ENCODE data around the gene SYN1. TPM values are rescaled to one million over a fixed set of nuclear protein-coding genes. Genes with fewer than 3 reads are reported as not detected.

Gene SYN1
- total RNA-seq, 4 donors from 2014 or later = 0.31 TPM; not detected in 3

DNA sequence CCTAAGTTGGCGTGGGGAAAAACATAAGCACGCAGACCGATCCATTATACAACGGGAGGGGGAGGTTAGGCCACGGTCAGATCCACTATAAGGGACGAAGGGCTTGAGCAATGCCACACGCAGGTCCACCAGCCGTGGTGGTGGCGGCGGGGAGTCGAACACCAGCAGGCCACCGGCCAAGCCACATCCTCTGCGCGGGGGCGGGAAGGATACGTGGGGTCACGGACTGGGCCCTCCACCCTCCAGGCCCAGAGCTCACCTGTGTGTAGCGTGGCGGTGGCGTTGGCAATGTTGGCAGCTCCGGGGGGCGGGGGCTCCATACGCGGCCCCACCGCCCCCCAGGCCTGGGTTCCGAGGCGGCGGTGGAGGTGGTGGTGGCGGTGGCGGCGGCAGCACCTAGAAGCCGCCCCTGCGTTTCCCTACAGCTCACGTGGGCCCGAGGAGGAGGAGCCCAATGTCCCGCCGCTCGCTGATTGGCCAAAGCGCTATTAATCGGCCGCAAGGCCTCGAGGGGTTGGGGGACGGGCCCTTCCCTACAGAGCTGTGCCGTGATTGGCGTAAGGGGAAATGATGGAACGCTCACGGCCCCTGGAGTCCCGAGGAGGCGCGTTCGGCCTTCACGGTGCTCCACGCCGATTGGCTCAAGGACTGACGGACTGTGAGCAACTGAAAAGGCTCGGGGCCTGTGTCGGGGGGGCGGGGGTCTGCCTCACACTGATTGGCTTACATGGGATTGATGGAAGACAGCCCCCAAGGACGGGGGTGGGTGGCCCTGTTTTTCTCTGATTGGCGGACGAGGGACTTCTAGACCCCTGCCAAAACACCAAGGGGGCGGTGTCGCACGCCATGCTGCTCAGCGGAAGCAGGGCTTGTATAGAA is 30.7 kb upstream of the SYN1 start, which contains the start of gene ELK1:
ELK1 (minus strand) TSS at position 400 of the 879 bp plus-strand sequence. CDS start 9,122 bp downstream, outside the sequence.
- TF ChIP-seq POLR2A (IDR thresholded peaks at IDR 0.05) = peak in 3 of 4 donors; percentile 19 to 66 (median 19)
- TF ChIP-seq, protein P1, sequence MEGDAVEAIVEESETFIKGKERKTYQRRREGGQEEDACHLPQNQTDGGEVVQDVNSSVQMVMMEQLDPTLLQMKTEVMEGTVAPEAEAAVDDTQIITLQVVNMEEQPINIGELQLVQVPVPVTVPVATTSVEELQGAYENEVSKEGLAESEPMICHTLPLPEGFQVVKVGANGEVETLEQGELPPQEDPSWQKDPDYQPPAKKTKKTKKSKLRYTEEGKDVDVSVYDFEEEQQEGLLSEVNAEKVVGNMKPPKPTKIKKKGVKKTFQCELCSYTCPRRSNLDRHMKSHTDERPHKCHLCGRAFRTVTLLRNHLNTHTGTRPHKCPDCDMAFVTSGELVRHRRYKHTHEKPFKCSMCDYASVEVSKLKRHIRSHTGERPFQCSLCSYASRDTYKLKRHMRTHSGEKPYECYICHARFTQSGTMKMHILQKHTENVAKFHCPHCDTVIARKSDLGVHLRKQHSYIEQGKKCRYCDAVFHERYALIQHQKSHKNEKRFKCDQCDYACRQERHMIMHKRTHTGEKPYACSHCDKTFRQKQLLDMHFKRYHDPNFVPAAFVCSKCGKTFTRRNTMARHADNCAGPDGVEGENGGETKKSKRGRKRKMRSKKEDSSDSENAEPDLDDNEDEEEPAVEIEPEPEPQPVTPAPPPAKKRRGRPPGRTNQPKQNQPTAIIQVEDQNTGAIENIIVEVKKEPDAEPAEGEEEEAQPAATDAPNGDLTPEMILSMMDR (IDR thresholded peaks at IDR 0.05) = no peak
- DNase-seq = peak; percentile 62
- no peaks in the 10 kb centered on the region for H3K27me3 ChIP-seq
- H3K36me3 ChIP-seq = peaks cover 0 to 17% (median 0%) of the 10 kb centered on the region in 3 donors
- no peaks in the 10 kb centered on the region for H3K9me3 ChIP-seq
- intact Hi-C loops (cut with DNase I) = no loop called here
- H3K27ac ChIP-seq = peak within 1 kb of the TSS; percentile 87 to 93 (median 92)
- WGBS, 2 donors = 1 to 35% methylated on average over 11 to 13 of the region's 65 CpGs
- peaks cover 0 to 26% (median 12%) of the 10 kb centered on the region in 3 donors for H3K4me1 ChIP-seq
- H3K4me3 ChIP-seq = peak within 1 kb of the TSS; percentile 70 to 81 (median 76)

DNA sequence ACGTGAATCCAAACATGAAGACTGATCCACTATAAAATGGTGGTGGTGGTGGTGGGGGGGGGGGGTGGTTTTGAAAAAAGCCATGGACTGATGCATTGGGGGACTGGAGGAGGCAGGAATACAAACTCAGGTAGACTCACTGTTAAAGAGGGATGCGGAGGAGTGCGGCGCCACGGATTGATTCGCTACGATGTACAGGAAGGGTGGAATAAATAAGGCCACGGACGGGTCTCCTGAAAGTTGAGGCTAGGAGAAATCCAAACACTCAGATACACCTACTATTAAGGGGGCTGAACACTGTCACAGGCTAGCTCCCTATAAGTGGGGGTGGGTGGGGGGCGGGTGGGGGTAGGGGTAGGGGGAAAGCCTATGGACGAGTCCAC is 30.1 kb upstream of the SYN1 start:
- H3K4me1 ChIP-seq = peaks cover 0 to 26% (median 12%) of the 10 kb centered on the region in 3 donors
- TF ChIP-seq, protein P1 (IDR thresholded peaks at IDR 0.05) = no peak
- TF ChIP-seq POLR2A (IDR thresholded peaks at IDR 0.05) = no peak
- no peaks in the 10 kb centered on the region for H3K27me3 ChIP-seq
- H3K9me3 ChIP-seq = no peaks in the 10 kb centered on the region
- H3K4me3 ChIP-seq = peak overlapping the region; percentile 70 to 81 (median 76)
- 0 to 44% methylated on average over 8 to 10 of the region's 11 CpGs for WGBS, 2 donors
- H3K27ac ChIP-seq = peak overlapping the region; percentile 87 to 93 (median 92)
- H3K36me3 ChIP-seq = peaks cover 0 to 11% (median 0%) of the 10 kb centered on the region in 3 donors
- intact Hi-C loops (cut with DNase I) = no loop called here
- no peak for DNase-seq

DNA sequence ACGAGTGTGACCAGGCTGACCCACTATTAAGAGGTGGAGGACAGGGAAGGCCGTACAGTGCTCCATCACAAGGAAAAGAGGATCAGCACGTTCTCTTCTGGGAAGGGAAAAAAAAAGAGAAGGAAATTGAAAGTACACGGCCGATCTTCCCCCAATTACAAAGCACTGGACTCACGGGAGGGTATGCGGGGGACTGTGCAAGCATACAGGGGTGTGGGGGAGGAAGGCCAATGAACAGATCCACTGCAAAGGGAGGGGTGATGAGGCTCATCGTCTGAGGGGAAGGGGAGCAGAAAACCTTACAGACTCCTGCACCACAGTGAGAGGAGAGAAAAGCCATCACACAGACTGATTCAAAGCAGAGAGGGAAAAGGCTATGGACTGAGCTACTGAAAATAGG is 29.6 kb upstream of the SYN1 start:
- WGBS, 2 donors = 9 to 32% methylated on average over 7 to 8 of the region's 8 CpGs
- DNase-seq = no peak
- intact Hi-C loops (cut with DNase I) = no loop called here
- TF ChIP-seq POLR2A (IDR thresholded peaks at IDR 0.05) = no peak
- TF ChIP-seq, protein P1 (IDR thresholded peaks at IDR 0.05) = no peak
- peaks cover 0 to 26% (median 12%) of the 10 kb centered on the region in 3 donors for H3K4me1 ChIP-seq
- H3K9me3 ChIP-seq = no peaks in the 10 kb centered on the region
- peak overlapping the region; percentile 70 to 81 (median 76) for H3K4me3 ChIP-seq
- peak overlapping the region in 2 of 4 donors; percentile 87 to 93 for H3K27ac ChIP-seq
- no peaks in the 10 kb centered on the region for H3K27me3 ChIP-seq
- H3K36me3 ChIP-seq = peaks cover 0 to 7% (median 0%) of the 10 kb centered on the region in 3 donors

DNA sequence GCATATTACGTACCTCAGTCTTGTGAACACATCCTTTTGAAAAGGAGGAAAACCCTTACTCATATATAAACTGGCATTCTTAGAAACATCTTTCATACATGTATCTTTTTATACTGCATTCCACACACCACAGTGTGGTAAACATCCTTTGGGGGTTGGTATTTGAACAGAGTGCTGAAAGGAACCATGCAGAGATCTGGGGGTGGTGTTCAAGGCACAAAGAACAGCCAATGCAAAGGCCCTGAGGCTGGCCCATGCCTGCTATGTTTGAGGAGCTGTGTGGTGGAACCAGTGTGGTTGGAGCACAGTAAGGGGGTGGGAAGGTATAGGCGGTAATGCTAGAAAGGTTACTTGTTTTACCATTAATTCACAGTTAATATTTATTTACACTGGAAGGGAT is 28.7 kb upstream of the SYN1 start:
- DNase-seq = no peak
- WGBS, 2 donors = 69 to 70% methylated on average over 2 of the region's 2 CpGs
- no peak overlapping the region for H3K4me3 ChIP-seq

More for the DNA sequence above, 28.7 kb upstream of the SYN1 start:
- H3K9me3 ChIP-seq = no peaks in the 10 kb centered on the region
- peaks cover 0 to 31% (median 12%) of the 10 kb centered on the region in 3 donors for H3K4me1 ChIP-seq
- TF ChIP-seq POLR2A (IDR thresholded peaks at IDR 0.05) = no peak
- TF ChIP-seq, protein P1 (IDR thresholded peaks at IDR 0.05) = no peak
- H3K36me3 ChIP-seq = no peaks in the 10 kb centered on the region
- no peaks in the 10 kb centered on the region for H3K27me3 ChIP-seq
- intact Hi-C loops (cut with DNase I) = no loop called here
- no peak overlapping the region for H3K27ac ChIP-seq
